Activated naive CD8-positive, alpha-beta T cell treated with anti-CD3 and anti-CD28 coated beads, Interleukin-2, amount 10 ng/mL, durations not matched to agents 7 days and 5 days (primary cell): Measurements from ENCODE around the gene HYI. TPM values are rescaled to one million over a fixed set of nuclear protein-coding genes. Genes with fewer than 3 reads are reported as not detected.

Source experiments
- ATAC-seq: fragments of 150-1000 bp; cut with Tn5 transposase; one replicate; pipeline ENCODE4 v1.10.0; 2021; ENCODE audit warnings: low read depth, moderate library complexity
- POLR2A ChIA-PET: fragments of 350-600 bp; sonication (Branson Sonifier 250); formaldehyde crosslinking; loops from one replicate; lab custom pipeline; 2021; ENCODE audit warnings: antibody characterized with exemption; lab: Charles Lee
- DNase-seq: peaks from one replicate; pipeline ENCODE4 v3.0.0; 2021
- H3K27ac Mint-ChIP-seq: one replicate; pipeline ENCODE4 v1.8.0; 2022; ENCODE audit warnings: mild to moderate bottlenecking, mixed read lengths
- H3K27me3 Mint-ChIP-seq: one replicate; pipeline ENCODE4 v1.8.0; 2022; ENCODE audit warnings: mild to moderate bottlenecking, moderate library complexity, mixed read lengths
- H3K36me3 Mint-ChIP-seq: one replicate; pipeline ENCODE4 v1.8.0; 2021; ENCODE audit warnings: mild to moderate bottlenecking, mixed read lengths
- H3K4me1 Mint-ChIP-seq: one replicate; pipeline ENCODE4 v1.8.0; 2021; ENCODE audit warnings: mixed read lengths
- H3K4me3 Mint-ChIP-seq: one replicate; pipeline ENCODE4 v1.8.0; 2022; ENCODE audit warnings: mild to moderate bottlenecking, moderate library complexity, mixed read lengths
- H3K9me3 Mint-ChIP-seq: one replicate; pipeline ENCODE4 v1.8.0; 2021; ENCODE audit warnings: mixed read lengths
- total RNA-seq, 2 experiments: library from RNA; stranded (reverse); gene quantifications; one replicate each; pipeline ENCODE4 v1.2.3, GENCODE V29; 2021

HYI gene
- total RNA-seq, 2 experiments from 2014 or later, result 18.3 to 21.3 TPM

DNA sequence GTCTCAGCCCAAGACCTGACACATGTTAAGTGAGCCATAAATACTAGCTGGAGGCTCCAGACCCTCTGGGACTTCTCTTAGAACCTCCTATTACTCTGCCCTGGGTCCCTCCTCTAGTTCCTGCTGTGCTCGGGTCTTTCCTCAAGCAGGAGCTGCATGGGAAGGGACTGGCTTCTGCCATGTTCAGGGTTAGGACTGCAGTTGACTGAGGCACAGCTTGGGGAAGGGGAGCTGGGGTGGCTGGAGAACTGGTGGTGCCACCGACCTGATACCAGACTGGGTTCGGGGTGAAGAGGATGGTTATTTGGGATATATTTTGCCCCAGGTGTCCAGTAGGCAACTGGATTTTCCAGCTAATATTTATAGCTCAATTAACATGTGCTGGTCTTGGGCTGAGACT is 15.7 kb downstream of the HYI start:
- POLR2A ChIA-PET, result no interaction called here
- H3K27ac Mint-ChIP-seq, result no peak overlapping the region
- peaks cover 3% of the 10 kb centered on the region for H3K36me3 Mint-ChIP-seq
- ATAC-seq, result no peak
- H3K27me3 Mint-ChIP-seq, result no peaks in the 10 kb centered on the region
- no peaks in the 10 kb centered on the region for H3K4me1 Mint-ChIP-seq
- H3K9me3 Mint-ChIP-seq, result no peaks in the 10 kb centered on the region
- no peak overlapping the region for H3K4me3 Mint-ChIP-seq
- DNase-seq, result no peak

DNA sequence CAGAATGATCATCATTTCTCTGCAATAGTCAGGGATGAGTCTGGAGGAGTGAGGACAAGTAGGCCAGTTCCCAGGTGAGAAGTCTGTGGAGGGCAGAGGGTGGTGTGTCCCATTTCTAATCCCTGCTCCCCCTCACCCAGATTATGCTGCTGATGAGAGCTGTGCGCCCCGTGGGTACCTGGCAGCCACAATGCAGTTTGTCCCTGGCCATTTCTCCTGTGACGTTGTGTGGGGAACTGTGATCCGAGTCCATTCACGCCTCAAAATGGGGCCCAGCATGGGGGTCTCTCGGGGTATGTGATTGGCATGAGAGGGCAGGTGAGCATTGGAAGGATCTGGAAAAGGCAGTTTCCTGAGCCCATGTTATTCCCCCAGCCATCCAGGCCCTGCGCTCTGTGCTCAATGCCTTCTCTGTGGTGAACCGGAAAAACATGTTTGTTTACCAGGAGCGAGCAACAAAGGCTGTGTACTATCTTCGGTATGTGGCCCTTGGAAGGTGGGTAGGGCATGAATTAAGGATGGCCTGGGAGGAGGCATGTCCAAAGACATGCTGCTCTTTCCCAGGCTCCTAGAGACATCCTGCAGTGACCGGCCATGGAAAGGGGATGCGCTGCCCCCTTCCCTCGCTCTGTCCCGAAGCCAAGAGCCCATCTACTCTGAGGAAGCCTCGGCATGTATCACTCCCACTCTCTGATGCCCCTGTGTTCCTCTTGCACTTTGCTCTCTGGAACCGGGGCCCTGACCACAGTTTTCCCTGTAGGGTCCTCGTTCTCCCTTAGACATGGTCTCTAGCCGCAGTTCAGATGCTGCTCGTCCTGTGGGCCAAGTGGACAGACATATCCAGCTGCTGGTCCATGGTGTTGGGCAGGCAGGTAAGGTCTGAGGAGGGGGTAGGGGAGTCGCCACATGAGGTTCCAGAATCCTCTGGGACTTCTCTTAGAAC is 16.4 kb downstream of the HYI start:
- Mint-ChIP-seq H3K9me3 (no peaks in the 10 kb centered on the region), H3K4me1 (no peaks in the 10 kb centered on the region), H3K4me3 (no peak overlapping the region), H3K36me3 (peaks cover 3% of the 10 kb centered on the region), H3K27ac (no peak overlapping the region), H3K27me3 (no peaks in the 10 kb centered on the region)
- DNase-seq (peak; percentile 15), ATAC-seq (no peak)
- POLR2A ChIA-PET, result no interaction called here

DNA sequence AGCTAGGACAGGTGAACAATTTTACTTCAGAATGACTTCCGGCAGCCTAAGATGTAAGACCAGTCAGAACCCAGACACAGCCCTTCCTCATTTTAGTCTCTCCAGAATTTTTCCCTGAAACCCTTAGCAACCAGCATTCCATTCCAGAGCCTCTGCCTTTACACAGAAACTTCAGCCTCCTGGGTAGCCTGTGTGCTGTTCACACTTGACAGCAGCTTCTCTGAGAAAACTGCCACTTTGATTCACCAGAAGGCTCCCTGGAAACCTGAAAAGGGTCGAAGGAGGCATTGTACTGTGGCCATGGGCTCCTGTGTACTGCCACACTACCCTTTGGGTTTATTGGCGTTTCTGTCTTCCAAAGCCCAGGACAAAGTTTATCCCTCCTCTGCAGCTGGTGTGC is 17.4 kb downstream of the HYI start:
- POLR2A ChIA-PET, result no interaction called here
- ATAC-seq (no peak), DNase-seq (no peak)
- Mint-ChIP-seq H3K4me1 (no peaks in the 10 kb centered on the region), H3K36me3 (peaks cover 3% of the 10 kb centered on the region), H3K27me3 (no peaks in the 10 kb centered on the region), H3K9me3 (no peaks in the 10 kb centered on the region), H3K27ac (no peak overlapping the region), H3K4me3 (no peak overlapping the region)

DNA sequence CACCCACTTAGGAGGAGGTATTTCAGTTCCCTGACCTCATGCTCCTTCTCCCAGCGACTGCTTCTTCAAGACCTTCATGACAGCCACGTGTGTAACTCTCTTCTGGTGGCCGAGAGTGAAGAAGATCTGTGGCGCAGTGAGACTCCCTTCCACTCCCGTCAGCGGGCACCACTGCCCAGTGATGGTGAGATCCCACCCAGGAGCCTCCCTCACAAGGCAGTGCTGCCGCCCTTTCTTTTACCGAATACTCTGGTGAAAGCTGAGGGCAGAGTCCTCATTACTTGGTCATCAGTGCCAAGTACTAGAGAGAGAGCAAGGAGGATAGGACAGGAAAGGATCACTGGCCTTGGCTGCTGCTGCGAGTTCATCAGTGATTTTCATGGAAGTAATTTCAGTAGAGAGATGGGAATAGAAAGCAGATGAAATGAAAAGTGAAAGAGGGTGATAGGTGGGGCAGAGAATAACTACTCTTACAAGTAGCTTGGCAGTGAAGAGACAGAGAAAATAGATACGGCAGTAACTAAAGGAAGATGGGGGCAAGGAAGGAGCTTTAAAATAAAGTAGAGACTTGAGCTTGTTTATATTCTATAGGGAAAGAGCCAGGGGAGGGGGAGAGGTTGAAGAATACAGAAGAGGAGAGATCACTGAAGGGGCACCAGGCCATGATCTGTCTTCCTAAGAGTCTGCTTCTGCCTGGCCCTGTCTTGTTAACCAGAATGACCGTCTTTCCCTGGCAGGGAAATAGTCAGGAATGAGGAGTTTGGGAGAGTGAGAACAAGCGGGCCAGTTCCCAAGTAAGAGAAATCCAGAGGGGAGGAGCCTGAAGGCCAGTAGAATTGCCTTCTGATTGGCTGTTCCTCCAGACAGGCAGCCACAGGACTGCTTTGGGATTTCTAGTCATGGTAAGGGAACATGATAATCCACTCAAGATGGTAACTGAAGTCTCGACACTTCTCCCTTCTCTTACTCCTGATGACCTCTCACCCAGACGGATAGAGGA is 18.3 kb downstream of the HYI start:
- peaks cover 3% of the 10 kb centered on the region for H3K36me3 Mint-ChIP-seq
- H3K27ac Mint-ChIP-seq, result no peak overlapping the region
- H3K4me3 Mint-ChIP-seq, result no peak overlapping the region
- ATAC-seq (no peak), DNase-seq (peak; percentile 20)
- H3K4me1 Mint-ChIP-seq, result no peaks in the 10 kb centered on the region
- no peaks in the 10 kb centered on the region for H3K9me3 Mint-ChIP-seq
- no peaks in the 10 kb centered on the region for H3K27me3 Mint-ChIP-seq
- POLR2A ChIA-PET, result no interaction called here

DNA sequence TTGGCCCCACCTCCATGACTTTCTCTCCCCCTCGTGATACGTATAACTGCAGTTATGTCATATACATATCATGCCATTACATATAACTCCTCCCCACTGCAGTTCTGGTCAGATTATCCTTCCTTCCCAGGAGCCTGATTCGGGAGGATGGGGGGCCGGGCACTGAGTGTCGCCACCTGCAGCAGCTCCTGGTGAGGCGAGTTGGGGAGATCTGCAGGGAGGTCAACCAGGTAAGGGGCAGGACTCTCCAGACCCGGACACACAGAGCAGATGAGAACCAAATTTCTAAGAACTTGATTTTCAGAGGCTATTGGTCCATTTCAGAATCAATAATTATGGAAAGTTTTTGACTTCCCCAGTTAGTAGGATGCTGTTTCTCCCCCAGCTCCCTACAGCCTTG is 19.5 kb downstream of the HYI start:
- Mint-ChIP-seq H3K36me3 (peaks cover 5% of the 10 kb centered on the region), H3K4me1 (no peaks in the 10 kb centered on the region), H3K27ac (no peak overlapping the region), H3K9me3 (no peaks in the 10 kb centered on the region), H3K4me3 (no peak overlapping the region), H3K27me3 (no peaks in the 10 kb centered on the region)
- DNase-seq (no peak), ATAC-seq (no peak)
- POLR2A ChIA-PET, result no interaction called here

DNA sequence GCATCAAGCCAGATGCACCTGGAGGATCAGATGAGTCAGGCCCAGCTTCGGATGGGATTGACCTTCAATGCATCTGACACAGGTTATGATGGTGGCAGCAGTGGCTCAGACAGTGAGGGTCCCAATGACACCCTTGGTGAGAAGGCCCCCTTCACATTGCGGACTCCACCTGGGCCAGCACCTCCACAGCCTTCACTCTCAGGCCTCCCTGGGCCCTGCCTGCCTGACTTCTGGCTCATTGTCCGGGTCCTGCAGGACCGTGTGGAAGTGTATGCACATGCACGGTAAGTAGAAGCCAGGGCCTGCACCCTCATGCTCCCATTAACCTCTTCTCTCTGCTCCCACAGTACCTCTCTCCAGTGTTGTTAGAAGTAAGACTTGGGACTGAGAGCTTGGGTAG is 20.8 kb downstream of the HYI start:
- H3K27ac Mint-ChIP-seq, result no peak overlapping the region
- POLR2A ChIA-PET, result no interaction called here
- H3K4me1 Mint-ChIP-seq, result no peaks in the 10 kb centered on the region
- no peaks in the 10 kb centered on the region for H3K9me3 Mint-ChIP-seq
- DNase-seq (no peak), ATAC-seq (no peak)
- H3K27me3 Mint-ChIP-seq, result no peaks in the 10 kb centered on the region
- no peak overlapping the region for H3K4me3 Mint-ChIP-seq
- peaks cover 5% of the 10 kb centered on the region for H3K36me3 Mint-ChIP-seq

DNA sequence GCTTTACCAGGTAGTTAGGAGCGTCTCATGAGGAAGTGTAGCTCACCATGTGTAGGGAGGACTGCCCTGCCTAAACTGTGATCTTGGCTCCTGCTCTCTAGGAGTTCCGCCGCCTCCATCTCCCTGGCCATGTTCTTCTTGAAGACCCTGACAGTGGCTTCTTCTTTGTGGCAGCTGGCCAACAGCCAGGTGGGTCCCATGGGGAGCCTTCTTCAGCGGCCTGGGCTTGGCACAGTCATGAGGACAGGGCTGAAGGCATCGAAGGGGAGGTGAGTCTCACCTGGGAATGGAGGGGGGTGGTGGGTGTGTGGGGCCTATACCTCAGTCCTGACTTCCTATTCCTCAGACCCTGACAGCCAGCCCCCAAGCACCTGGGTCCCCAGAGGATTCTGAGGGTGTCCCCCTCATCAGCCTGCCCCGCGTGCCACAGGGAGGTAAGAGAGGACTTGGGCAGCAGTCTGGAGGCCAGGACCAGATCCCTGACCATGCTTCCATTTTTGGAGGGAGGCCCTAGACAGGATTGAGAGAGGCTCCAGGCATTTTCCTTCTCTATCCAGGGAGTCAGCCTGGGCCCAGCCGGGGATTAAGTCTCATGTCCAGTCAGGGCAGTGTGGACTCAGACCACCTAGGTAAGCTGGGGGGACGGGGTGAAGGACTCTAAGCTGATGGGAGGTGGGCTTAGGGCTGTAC is 21.4 kb downstream of the HYI start:
- DNase-seq (no peak), ATAC-seq (no peak)
- POLR2A ChIA-PET, result no interaction called here
- H3K9me3 Mint-ChIP-seq, result no peaks in the 10 kb centered on the region
- no peaks in the 10 kb centered on the region for H3K4me1 Mint-ChIP-seq
- peaks cover 5% of the 10 kb centered on the region for H3K36me3 Mint-ChIP-seq
- H3K27me3 Mint-ChIP-seq, result no peaks in the 10 kb centered on the region
- no peak overlapping the region for H3K27ac Mint-ChIP-seq
- H3K4me3 Mint-ChIP-seq, result no peak overlapping the region

DNA sequence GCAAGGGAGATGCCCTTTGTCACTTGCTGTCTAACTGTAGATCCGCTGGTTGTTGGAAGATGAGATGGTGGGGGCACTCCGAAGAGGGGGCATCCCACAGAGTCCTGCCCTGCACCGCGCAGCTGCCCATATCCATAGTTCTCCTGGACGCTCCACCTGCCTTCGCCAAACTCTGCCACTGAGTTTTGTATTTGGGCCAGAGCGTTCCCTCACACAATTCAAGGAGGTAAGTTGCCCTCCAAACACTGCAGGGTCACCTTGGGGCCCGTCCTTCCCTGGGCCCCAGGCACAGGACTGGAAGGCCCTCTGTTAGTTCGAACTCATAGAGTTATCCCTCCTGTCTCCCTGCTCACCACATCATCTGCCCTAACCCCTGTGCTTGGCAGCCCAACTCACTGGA is 22.1 kb downstream of the HYI start:
- Mint-ChIP-seq H3K9me3 (no peaks in the 10 kb centered on the region), H3K36me3 (peaks cover 7% of the 10 kb centered on the region), H3K27me3 (no peaks in the 10 kb centered on the region), H3K27ac (no peak overlapping the region), H3K4me3 (no peak overlapping the region), H3K4me1 (no peaks in the 10 kb centered on the region)
- no peak for ATAC-seq
- POLR2A ChIA-PET, result no interaction called here
- DNase-seq, result no peak

DNA sequence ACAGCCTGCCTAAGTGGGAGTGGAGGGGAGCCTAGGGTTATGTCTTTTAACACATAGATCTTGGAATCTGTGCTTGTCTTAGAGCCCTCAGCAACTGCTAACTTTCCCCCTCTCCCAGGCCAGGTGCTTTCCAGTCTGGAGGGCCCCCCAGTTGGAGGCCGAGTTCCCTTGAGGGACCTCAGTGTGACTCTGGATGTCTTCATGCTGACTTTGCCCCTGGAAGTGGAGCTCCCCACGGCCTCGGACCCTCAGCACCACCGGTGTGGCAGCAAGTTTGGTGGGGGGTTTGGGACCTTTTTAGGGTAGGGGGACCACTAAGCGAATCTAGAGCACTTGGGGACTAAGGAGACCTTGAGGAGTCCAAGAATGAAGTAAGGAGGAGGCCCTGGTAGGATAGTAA is 22.9 kb downstream of the HYI start:
- no peaks in the 10 kb centered on the region for H3K27me3 Mint-ChIP-seq
- peaks cover 8% of the 10 kb centered on the region for H3K36me3 Mint-ChIP-seq
- no peak overlapping the region for H3K4me3 Mint-ChIP-seq
- H3K9me3 Mint-ChIP-seq, result no peaks in the 10 kb centered on the region
- ATAC-seq (no peak), DNase-seq (no peak)
- POLR2A ChIA-PET, result no interaction called here
- H3K27ac Mint-ChIP-seq, result no peak overlapping the region
- H3K4me1 Mint-ChIP-seq, result no peaks in the 10 kb centered on the region

DNA sequence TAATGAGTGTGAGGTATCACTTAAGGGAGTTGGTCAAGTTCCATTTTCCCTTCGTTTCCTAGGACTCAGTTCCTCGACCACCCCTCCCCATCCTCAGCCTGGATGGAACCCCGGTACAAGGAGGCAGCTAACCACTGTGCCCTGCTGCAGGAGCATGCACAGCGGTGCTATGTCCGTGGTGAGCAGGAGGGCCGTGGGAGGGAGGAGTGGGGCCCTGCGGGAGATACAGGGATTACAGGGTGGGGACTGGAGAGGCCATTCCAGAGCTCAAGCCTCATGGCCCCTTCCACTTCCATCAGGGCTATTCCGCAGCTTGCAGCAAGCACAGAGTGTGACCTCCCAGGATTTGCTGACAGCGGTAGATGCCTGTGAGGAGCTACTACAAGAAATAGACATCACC is 25.8 kb downstream of the HYI start:
- H3K9me3 Mint-ChIP-seq, result no peaks in the 10 kb centered on the region
- POLR2A ChIA-PET, result no interaction called here
- DNase-seq, result no peak
- peaks cover 5% of the 10 kb centered on the region for H3K4me1 Mint-ChIP-seq
- no peak overlapping the region for H3K4me3 Mint-ChIP-seq
- peaks cover 12% of the 10 kb centered on the region for H3K36me3 Mint-ChIP-seq
- H3K27ac Mint-ChIP-seq, result no peak overlapping the region
- H3K27me3 Mint-ChIP-seq, result no peaks in the 10 kb centered on the region
- no peak for ATAC-seq

DNA sequence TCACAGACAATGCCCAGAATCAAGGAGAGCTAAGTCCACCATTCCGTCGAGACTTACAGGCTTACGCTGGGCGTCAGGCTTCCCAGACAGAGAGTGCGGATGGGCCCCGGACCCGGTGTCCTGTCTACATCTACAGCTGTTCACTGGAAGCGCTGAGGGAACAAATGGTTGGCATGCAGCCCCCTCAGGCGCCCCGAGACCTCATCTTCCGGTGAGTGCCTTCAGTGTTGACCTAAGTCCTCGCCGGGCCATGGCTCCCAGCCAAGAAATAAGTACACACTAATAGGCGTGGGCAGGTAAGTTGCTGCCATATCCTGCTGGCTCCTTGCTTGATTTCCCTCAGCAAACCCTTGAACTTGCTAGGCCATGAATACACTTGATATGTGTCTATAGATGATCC is 26.2 kb downstream of the HYI start:
- ATAC-seq, result no peak
- Mint-ChIP-seq H3K36me3 (peaks cover 12% of the 10 kb centered on the region), H3K4me1 (peaks cover 5% of the 10 kb centered on the region), H3K9me3 (no peaks in the 10 kb centered on the region), H3K27me3 (no peaks in the 10 kb centered on the region), H3K4me3 (no peak overlapping the region), H3K27ac (no peak overlapping the region)
- no peak for DNase-seq
- POLR2A ChIA-PET, result no interaction called here

DNA sequence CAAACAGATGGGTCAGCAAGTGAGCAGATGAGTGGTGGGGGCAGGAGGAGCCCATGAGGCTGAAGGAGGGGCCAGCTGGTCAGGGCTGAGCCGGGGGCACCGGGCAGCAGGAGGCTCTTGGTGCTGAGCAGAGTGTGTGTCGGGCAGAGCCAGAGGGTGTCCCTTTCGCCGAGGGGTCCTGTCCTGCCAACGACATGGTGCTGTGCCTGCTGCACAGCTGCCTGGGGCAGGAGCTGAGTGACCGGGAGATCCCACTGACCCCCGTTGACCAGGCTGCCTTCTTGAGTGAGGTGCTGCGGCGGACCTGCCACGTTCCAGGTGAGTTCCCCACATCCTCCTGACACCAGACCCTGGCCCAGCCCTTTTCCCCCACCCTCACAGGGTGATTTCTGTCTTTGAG is 27.5 kb downstream of the HYI start:
- Mint-ChIP-seq H3K27ac (no peak overlapping the region), H3K4me3 (no peak overlapping the region)

DNA sequence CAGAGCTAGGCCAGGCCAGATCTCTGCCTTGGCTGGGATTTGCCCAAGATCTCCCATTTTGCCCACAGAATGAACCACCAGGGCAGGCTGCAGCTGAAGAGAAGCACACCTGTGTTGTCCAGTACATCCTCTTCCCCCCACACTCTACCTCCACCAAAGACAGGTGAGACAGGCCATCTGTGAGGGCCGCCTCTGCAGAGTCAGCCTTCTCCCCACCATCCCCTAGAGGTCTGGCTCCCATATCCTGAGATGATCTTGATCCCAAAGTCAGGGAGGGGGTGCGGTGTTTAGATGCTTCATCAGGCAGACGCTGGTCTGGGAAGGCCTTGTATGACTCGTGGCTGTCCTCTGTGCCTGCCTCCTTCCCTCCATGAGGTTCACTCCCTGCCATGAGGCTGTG is 28.7 kb downstream of the HYI start:
- H3K36me3 Mint-ChIP-seq, result peaks cover 14% of the 10 kb centered on the region
- H3K27me3 Mint-ChIP-seq, result no peaks in the 10 kb centered on the region
- peaks cover 5% of the 10 kb centered on the region for H3K4me1 Mint-ChIP-seq
- no peak overlapping the region for H3K27ac Mint-ChIP-seq
- DNase-seq, result no peak
- no peak for ATAC-seq
- POLR2A ChIA-PET, result no interaction called here
- H3K9me3 Mint-ChIP-seq, result no peaks in the 10 kb centered on the region
- no peak overlapping the region for H3K4me3 Mint-ChIP-seq

More for the DNA sequence above, 27.5 kb downstream of the HYI start:
- H3K9me3 Mint-ChIP-seq, result no peaks in the 10 kb centered on the region
- peaks cover 14% of the 10 kb centered on the region for H3K36me3 Mint-ChIP-seq
- peaks cover 5% of the 10 kb centered on the region for H3K4me1 Mint-ChIP-seq
- H3K27me3 Mint-ChIP-seq, result no peaks in the 10 kb centered on the region
- POLR2A ChIA-PET, result no interaction called here
- no peak for DNase-seq
- no peak for ATAC-seq
